Nephron (organoid): ENCODE results near the gene ACTRT2.

Experiments used
- H3K27ac Mint-ChIP-seq, 3 experiments: 2 replicates each; pipeline ENCODE4 v1.8.0; 2020; ENCODE audit warnings: mixed read lengths in 3 of 3, mild to moderate bottlenecking in 2 of 3, moderate library complexity in 1 of 3
- H3K27me3 Mint-ChIP-seq: 2 replicates; pipeline ENCODE4 v1.8.0; 2021; ENCODE audit warnings: low read depth, mild to moderate bottlenecking, moderate library complexity, mixed read lengths
- H3K36me3 Mint-ChIP-seq: 2 replicates; pipeline ENCODE4 v1.8.0; 2020; ENCODE audit warnings: low read depth, mixed read lengths
- H3K4me1 Mint-ChIP-seq: 2 replicates; pipeline ENCODE4 v1.8.0; 2020; ENCODE audit warnings: mixed read lengths
- H3K4me3 Mint-ChIP-seq, 3 experiments: 2 replicates each; pipeline ENCODE4 v1.8.0; 2020; ENCODE audit warnings: mild to moderate bottlenecking in 3 of 3, mixed read lengths in 3 of 3, moderate library complexity in 2 of 3
- H3K9me3 Mint-ChIP-seq: 2 replicates; pipeline ENCODE4 v1.8.0; 2020; ENCODE audit warnings: mixed read lengths
- TF ChIP-seq, protein P1 (sequence below), 3 experiments: fragments of 200-600 bp; sonication (generic); IDR thresholded peaks; one replicate each; pipeline ENCODE4 v1.5.0; 2021; ENCODE audit warnings: antibody characterized with exemption in 3 of 3; ENCODE audit not compliant: unreplicated experiment in 3 of 3

ACTRT2 gene

DNA sequence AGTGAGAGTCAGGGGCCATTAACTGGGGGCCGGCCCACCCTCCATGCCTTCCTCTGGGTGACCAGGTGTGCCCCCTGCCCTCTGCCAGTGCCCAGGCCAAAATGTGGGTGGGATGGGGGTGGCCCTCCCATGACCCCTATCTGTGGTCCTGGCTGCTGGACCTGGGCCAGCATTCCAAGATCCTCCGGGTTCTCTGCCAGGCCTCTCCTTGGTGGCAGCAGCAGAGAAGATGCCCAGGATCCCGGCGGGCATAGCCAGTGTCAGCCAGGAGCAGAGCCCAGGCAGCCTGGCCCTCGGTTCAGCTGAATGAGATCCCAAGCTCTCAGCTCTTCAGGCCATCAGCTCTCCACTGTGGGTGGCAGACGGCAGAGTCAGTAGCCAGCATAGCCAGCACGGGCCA, 31.3 kb upstream of the ACTRT2 start:
- Mint-ChIP-seq H3K36me3 (peaks cover 7% of the 10 kb centered on the region), H3K4me3 (no peak overlapping the region), H3K27ac (no peak overlapping the region), H3K27me3 (peaks cover 37% of the 10 kb centered on the region), H3K4me1 (peaks cover 20% of the 10 kb centered on the region), H3K9me3 (peaks cover 27% of the 10 kb centered on the region)
- TF ChIP-seq, protein P1, sequence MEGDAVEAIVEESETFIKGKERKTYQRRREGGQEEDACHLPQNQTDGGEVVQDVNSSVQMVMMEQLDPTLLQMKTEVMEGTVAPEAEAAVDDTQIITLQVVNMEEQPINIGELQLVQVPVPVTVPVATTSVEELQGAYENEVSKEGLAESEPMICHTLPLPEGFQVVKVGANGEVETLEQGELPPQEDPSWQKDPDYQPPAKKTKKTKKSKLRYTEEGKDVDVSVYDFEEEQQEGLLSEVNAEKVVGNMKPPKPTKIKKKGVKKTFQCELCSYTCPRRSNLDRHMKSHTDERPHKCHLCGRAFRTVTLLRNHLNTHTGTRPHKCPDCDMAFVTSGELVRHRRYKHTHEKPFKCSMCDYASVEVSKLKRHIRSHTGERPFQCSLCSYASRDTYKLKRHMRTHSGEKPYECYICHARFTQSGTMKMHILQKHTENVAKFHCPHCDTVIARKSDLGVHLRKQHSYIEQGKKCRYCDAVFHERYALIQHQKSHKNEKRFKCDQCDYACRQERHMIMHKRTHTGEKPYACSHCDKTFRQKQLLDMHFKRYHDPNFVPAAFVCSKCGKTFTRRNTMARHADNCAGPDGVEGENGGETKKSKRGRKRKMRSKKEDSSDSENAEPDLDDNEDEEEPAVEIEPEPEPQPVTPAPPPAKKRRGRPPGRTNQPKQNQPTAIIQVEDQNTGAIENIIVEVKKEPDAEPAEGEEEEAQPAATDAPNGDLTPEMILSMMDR (IDR thresholded peaks at IDR 0.05; ENCODE audit: unreplicated experiment in 3 of 3): no peak

DNA sequence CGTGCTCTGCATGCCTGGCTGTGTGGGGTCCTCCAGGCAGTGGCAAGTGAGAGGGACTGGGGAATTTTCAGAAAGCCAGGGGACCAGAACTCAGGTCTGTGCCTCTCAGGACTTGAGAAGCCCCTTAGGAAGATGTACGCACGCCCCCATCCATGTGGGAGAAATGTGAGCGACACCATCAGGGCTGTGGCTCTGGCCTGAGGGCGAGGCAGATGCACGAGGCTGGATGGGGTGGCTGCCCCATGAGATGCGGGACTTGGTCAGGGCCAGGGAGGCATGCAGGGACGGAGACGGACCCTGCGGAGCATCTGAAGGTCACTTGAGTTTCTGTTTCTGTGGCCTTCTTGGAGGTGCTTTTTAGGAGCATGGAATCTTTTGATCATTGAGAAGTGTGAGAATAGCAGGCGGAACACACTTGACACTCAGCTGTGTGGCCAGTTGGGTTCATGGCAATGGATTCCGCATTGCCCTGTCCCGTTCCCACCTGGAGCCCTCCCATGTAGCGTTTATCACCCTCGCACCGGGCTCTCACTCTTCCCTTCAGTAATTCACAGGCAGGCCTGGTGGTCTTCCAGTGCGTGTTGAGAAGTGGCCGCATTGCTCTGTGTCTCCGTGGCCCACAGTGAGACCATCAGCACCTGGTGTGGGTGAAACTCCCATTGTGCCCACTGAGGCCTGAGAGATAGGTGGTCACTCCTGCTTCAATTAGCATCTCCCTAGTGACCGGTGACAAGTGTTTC, 30.7 kb upstream of the ACTRT2 start:
- H3K36me3 Mint-ChIP-seq: peaks cover 7% of the 10 kb centered on the region
- H3K27ac Mint-ChIP-seq: no peak overlapping the region
- H3K9me3 Mint-ChIP-seq: peaks cover 27% of the 10 kb centered on the region
- TF ChIP-seq, protein P1 (IDR thresholded peaks at IDR 0.05; ENCODE audit: unreplicated experiment in 3 of 3): no peak
- peaks cover 15% of the 10 kb centered on the region for H3K4me1 Mint-ChIP-seq
- H3K27me3 Mint-ChIP-seq: peaks cover 32% of the 10 kb centered on the region
- H3K4me3 Mint-ChIP-seq: no peak overlapping the region

DNA sequence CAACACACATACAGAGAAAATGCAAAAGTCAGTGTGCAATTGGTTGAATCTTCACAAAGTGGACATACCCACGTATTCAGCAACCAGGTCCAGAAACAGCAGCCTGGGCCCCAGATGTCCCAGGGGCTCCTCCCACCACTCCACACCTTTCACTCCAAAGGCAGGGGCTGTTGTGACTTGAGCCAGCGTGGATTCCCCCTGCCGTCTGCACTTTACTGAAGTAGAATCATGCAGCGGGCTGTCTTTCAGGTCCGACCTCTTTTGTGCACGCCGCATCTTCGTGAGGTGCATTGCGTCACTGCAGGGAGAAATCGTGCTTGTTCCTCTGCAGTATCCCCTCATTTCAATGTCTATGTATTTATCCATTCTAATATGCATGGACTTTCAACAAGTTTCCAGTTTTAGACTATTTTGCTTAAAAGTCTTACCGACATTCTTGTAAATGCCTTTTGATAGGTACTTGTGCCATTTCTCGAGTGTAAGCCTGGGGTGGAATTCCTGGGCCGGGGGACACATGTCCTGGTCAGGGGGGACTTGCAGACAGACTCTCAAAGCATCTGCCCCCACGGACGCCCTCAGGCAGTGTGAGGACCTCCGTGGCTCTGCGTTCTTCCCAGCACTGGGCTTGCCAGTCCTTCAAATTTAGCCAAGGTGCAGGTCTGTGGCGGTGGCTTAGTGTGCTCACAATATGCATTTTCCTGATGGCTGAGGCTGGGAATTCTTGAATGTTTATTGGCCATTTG, 29.3 kb upstream of the ACTRT2 start:
- TF ChIP-seq, protein P1 (IDR thresholded peaks at IDR 0.05; ENCODE audit: unreplicated experiment in 3 of 3): no peak
- H3K27me3 Mint-ChIP-seq: peaks cover 30% of the 10 kb centered on the region
- no peak overlapping the region for H3K27ac Mint-ChIP-seq
- peaks cover 3% of the 10 kb centered on the region for H3K36me3 Mint-ChIP-seq
- H3K4me1 Mint-ChIP-seq: peaks cover 5% of the 10 kb centered on the region
- H3K9me3 Mint-ChIP-seq: peaks cover 28% of the 10 kb centered on the region
- H3K4me3 Mint-ChIP-seq: no peak overlapping the region

DNA sequence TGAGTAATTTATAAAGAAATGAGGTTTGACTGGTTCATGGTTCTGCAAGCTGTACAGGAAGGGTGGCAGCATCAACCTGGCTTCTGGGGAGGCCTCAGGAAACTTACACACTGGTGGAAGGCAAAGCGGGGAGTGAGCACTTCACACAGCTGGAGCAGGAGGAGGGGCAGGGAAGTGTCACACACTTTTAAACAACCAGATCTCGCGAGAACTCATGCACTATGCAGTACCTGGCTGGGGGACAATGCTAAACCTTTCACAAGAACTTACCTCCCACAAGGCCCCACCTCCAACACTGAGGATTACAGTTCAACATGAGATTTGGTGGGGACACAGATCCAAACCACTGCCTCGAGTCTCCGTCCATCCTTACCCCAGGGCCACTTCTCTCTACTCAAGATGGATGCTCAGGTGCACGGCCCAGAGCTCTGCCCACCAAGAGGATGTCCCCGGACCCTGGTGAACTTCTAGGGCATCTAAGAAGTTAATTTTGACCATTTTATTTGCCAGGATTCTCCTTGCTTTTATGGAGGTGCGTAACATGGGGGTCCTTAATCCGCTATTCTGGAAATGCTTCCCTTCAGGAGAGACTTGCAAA, 22.7 kb upstream of the ACTRT2 start:
- peaks cover 3% of the 10 kb centered on the region for H3K36me3 Mint-ChIP-seq
- no peaks in the 10 kb centered on the region for H3K4me1 Mint-ChIP-seq
- peaks cover 26% of the 10 kb centered on the region for H3K9me3 Mint-ChIP-seq
- H3K4me3 Mint-ChIP-seq: no peak overlapping the region
- H3K27ac Mint-ChIP-seq: no peak overlapping the region
- H3K27me3 Mint-ChIP-seq: peaks cover 25% of the 10 kb centered on the region
- TF ChIP-seq, protein P1 (IDR thresholded peaks at IDR 0.05; ENCODE audit: unreplicated experiment in 3 of 3): no peak

DNA sequence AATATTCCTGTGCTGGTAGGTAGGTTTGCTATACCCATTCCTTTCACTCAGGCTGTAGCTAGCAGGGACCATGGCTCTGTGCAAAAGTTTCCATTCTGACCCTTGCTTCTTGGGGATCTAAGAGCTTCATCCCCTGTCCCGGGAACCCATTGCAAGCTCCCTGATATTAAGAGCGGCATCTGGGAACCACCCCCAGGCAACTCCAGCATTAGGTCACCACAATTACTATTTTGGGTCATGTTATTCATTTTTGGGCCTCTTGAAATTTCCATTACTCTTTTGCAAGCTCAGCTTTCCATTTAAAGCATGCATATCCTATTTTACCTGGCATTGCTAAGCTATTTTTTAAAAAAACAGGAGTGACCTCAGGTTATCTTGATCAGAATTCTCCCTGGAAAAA, 22.1 kb upstream of the ACTRT2 start:
- Mint-ChIP-seq H3K36me3 (peaks cover 3% of the 10 kb centered on the region), H3K4me1 (no peaks in the 10 kb centered on the region), H3K4me3 (no peak overlapping the region), H3K9me3 (peaks cover 22% of the 10 kb centered on the region), H3K27ac (no peak overlapping the region), H3K27me3 (peaks cover 29% of the 10 kb centered on the region)
- TF ChIP-seq, protein P1 (IDR thresholded peaks at IDR 0.05; ENCODE audit: unreplicated experiment in 3 of 3): no peak
